NCI-H345 treated with DMSO at 0.1 percent for 48 hours (cell line): ENCODE measurements around the gene SCYGR4.
"Not testable (repeated sequence)": the region's sequence is repeated elsewhere in the genome, so short reads cannot be mapped to it uniquely, and the experiment has no call there.

Experiments
- DNase-seq: peaks from one replicate; lab custom pipeline; 2025; ENCODE audit not compliant: unreplicated experiment; lab: John Stamatoyannopoulos, UW

Gene SCYGR4, protein sequence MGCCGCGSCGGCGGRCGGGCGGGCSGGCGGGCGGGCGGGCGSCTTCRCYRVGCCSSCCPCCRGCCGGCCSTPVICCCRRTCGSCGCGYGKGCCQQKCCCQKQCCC

DNA sequence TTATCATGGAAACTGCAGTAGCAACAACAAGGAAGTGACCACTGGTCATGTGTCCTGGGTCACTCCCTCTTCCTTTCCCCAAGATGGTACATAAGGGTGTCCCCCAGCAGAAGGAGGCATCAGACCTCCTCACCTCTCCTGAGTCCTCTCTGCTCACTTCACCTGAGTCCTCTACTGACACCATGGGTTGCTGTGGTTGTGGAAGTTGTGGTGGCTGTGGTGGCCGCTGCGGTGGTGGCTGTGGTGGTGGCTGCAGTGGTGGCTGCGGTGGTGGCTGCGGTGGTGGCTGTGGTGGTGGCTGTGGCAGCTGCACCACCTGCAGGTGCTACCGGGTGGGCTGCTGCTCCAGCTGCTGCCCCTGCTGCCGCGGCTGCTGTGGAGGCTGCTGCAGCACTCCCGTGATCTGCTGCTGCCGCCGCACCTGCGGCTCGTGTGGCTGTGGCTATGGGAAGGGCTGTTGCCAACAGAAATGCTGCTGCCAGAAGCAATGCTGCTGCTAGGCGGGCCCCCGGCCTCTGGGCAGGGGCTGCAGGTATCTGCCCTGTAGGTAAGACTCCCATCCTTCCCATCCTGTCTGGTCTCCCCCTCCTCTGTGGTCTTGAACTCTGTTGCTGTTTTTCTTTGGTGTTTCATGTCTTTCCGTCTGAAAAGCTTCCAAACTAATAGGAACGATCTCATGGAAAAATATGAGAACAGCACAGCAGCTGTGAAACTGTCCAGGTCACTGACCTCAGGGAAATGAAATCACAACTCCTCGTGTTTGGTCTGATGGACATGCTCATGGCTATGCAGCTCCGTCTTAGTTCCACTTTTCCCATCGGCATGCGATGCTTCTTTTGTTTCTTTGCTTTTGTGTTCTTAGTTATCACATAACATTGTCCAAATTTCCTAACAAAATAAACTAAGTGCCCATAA, at the start of gene SCYGR4:
Gene SCYGR4, plus strand, starts transcription at position 183 of the 915 bp plus-strand sequence. Its CDS starts 0 bp downstream, at position 183.
- no peak for DNase-seq

DNA sequence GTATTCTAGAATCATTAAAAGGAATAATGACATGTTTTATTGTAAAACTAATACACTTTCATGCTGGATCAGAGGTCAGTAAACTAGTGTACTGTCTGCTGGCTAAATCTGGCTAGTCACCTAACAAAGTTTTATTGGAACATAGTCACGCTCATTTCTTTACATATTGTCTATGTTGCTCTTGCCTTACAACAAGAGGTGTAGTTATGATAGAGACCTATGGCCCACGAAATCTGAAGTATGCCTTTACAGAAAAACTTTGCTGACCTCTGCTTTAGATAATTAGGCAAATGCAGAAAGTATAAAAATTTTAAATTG, 48.5 kb upstream of the SCYGR4 start:
- DNase-seq = no peak

DNA sequence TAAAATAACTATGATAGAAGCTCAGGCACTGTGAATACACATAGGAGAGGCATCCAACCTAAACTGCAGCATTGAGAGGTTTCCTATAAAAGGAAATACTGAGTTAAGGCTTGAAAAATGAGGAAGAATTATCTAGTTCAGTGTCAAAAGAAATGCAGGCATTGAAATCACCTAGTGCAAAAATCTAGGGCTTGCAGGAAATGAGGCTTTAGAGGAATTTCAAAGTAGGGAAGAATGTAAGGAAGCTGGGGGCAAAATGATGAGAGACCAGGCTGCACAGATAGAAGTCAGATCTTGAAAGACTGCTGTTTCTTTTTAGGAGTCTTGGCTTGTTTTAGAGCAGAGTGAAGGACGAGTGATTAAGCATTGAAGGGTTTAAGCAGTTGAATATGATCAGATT, 46.7 kb upstream of the SCYGR4 start:
- no peak for DNase-seq

DNA sequence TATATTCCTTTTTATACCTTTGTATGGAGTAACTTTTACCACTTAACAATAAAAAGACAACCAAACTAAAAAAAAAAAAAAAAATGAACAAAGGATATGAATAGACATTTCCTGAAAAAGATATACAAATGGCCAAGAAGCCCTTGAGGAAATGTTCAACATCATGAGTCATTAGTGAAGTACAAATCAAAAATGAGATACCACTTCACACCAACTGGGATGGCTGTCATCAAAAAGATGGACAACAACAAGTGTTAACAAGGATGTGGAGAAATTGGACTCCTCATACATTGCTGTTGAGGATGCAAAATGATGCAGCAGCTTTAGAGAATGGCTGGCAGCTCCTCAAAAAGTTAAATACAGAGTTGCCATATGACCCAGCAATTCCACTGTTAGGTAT, 41.2 kb upstream of the SCYGR4 start:
- no peak for DNase-seq

DNA sequence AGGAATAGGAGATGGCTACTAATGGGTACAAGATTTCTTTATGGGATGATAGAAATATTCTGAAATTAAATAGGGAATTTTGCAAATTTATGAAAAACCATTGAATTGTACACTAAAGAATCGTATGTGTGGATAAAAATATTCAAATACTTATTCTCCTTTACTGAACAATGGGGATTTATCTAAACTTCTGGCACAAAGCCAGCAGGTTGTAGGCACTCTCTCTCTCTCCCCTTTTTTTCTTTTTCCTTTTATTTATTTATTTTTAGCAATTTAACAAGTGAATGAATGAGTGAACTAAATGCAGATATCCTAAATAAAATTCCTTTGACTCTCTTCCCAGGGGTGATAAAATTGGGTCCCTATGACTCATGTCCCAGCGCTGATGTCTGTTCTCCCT, 40.5 kb upstream of the SCYGR4 start:
- DNase-seq = no peak

DNA sequence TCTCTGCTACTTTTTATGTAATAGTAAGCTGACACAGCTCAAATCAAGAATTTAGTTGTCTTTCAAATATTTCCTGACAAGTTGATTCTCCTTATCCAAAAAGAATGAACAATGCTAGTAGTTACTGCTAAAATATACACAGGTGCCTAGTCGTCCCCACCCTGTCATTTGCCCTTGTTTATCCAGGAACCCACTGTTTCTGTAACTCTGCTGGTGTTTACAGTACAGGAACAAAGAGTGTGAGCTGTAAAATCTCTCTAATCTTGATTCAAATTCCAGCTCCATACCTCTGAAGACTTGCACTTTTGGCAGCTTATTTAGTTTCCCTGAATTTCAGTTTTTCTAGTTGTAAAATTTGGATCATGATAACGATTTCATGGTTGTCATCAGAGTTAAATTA, 39.7 kb upstream of the SCYGR4 start:
- DNase-seq = no peak

DNA sequence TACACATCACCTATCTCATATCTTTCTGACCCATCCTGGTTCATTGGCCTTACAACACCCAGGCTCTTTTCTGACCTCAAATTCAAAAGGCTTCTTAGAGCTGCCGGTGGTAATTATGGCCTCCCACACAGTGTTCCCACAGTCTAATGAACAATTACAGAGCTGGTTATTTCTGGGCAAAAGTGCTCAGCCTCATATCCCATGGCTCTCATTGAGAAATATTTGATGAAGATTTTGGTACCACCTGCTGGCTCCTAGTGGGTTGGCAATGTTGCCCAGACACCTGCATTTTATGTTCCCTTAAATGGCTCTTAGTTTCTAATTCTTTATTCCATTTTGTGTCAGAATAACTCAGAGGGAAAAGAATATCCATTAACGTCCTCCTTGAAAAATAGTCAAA, 38.7 kb upstream of the SCYGR4 start:
- DNase-seq = no peak

DNA sequence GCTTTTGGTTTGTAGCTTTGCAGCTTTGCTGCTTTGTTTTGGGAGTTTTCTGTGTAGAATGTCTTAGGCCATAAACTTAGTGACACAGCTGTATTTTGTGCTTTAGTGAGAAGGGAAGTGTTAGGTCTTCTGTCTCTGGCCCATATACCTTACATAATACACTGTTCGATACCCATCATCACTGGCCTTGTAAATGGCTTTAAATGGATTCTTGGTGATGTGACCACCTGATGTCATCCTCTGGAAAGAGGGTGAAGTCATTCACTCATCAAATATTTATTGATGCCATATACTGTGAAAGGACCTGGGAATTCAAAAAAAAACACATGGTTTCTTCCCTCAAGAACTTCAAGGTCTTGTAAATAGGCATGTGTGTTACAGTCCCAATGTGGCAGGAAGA, 37.5 kb upstream of the SCYGR4 start:
- DNase-seq = no peak

DNA sequence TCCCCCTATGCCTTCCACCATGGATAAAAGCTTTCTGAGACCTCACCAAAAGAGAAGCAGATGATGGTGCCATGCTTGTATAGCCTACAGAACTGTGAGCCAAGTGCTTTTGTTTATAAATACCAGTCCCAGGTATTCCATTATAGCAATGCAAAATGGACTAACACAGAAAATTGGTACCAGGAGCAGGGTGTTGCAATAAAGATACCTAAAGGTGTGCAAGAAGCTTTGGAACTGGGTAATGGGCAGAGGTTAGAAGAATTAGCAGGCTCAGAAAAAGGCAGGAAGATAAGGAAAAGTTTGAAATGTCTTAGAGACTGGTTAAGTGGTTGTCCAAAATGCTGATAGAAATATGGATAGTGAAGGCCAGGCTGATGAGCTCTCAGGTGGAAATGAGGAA, 34.9 kb upstream of the SCYGR4 start:
- DNase-seq = no peak

DNA sequence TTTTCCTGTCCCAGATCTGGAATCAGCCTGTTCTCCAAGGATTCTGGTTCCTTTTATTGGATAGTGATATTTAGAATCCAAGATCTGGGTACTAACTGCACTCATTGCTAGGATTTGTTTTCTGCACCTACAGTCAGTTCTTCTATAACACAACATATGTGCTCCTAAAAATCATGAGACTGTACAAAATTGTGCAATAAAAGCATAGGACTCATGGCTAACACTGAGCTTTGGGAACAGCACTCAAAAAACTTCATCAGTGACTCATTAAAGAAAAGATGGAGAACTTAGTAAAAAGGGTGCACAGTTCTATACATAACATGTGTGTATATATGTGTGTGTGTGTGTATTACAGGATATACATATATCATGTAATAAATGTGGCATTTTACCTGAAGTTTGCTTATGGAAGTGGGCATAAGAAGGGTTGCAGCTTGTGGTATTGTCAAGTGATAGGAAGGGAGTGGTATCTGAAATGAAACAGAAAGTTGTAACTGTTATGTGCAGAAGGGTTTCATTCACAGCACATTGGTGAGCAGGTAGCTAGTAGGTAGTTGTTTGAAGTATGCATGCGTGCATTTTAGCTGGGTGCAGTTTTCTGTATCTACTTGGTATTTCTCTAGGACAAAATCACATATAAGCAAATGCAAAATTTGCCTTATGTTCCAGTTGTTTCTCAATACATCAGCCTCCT, 24.5 kb upstream of the SCYGR4 start:
- no peak for DNase-seq

DNA sequence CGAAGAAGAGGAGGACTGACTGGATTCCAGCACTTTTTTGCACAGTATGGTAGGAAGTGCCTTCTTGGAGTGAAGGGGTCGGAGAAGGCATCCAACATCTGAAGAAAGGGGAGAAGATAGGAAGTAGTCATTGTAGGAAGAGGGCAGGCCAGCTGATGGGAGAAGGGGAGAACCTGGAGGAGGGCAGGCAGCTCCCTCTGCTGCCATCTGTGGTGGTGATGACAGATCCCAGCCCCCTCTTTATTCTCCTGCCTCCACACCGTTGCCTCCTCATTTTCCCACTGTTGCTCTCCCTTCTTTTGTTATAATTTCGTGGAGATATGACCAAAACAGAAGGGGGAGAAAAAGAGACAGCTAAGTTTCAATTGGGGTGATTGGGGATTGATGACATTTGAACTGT, 21.5 kb upstream of the SCYGR4 start:
- DNase-seq = no peak

DNA sequence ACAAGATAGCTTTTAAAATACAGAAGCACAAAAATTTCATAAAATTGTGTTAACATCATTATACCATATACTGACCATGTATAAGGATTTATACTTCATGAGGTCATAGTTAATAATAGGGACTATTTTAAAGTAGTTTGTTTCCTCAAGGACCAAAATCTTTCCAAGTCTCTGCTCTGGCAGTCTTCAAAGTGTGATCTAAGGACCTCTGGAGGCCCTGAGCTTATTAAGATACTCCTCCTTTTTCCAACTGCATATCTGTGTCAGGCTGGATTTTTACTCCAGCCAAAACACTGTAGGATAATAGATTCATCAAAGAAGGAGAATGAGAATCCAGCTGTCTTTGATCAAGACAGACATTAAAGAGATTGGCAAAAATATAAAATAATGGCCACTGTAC, 20.3 kb upstream of the SCYGR4 start:
- no peak for DNase-seq

DNA sequence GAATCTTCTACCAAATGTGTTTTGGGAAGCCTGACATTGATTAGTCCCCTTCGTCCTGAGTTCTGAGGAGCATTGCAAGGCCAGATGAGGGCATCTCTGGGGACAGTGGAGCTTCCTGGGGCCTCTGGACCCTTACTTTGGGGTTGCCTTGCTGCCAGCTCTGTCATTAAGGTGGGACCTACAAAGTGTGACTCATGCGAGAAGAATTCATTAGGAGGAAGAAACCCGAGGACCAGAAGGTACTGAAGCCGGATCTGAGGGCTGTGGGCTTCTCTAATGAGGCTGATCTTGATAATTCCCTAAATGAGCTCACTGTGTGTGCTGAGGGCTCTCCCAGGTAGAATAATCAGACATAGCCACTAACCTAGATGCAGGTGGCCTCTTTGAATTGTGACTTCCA, 19.3 kb upstream of the SCYGR4 start:
- no peak for DNase-seq

DNA sequence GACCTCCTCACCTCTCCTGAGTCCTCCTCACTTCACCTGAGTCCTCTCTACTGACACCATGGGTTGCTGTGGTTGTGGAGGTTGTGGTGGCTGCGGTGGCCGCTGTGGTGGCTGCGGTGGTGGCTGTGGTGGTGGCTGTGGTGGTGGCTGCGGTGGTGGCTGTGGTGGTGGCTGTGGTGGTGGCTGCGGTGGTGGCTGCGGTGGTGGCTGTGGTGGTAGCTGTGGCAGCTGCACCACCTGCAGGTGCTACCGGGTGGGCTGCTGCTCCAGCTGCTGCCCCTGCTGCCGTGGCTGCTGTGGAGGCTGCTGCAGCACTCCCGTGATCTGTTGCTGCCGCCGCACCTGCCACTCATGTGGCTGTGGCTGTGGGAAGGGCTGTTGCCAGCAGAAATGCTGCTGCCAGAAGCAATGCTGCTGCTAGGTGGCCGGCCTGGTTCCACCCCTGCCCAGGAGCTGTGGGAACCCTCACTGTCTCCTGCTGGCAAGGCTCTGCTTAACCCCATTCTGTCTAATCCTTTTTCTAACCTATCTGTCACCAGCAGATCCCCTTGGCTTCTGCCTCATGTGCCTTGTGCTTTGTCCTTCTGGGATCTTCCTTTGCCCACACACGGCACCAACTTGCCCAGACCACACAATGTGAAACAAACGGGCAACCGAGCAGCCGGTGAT, 18.3 kb upstream of the SCYGR4 start, which contains the start of gene SCYGR2:
Gene SCYGR2, plus strand, starts transcription at position 59 of the 669 bp plus-strand sequence. Its CDS starts 0 bp downstream, at position 59.
- not testable (repeated sequence) for DNase-seq

DNA sequence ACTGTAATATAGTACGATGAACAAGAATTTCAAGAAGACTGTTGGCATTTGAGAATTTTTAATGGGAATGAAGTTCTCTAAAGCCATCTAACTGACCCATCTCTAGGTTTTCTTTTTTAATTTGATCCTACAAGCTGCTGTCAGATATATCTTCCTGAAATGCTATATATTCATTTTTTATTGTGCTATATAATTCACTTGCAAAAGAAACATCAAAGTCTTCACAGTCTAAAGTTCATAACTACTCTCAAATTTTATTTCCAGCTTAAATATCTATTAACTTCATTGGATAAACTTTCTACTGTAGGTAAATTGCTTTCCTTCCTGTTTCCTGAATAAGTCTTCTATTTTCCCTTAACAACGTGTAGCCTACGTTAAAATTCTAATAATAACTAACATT, 14.9 kb upstream of the SCYGR4 start:
- DNase-seq = no peak

DNA sequence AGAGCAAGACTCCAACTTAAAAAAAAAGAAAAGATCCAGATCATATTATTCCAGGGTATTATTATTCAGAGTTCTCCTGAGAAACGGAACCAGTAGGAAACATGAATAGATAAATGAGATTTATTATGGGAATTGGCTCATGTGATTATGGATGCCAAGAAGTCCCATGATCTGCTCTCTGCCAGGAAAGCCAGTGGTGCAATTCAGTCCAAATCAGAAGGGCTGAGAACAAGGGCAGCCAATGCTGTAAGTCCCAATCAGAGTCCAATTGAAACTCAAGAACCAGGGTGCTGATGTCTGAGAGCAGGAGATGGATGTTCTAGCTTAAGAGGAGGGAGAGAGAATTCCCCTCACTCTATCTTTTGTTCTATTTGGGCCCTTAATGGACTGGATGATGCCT, 10.8 kb upstream of the SCYGR4 start:
- DNase-seq = no peak

DNA sequence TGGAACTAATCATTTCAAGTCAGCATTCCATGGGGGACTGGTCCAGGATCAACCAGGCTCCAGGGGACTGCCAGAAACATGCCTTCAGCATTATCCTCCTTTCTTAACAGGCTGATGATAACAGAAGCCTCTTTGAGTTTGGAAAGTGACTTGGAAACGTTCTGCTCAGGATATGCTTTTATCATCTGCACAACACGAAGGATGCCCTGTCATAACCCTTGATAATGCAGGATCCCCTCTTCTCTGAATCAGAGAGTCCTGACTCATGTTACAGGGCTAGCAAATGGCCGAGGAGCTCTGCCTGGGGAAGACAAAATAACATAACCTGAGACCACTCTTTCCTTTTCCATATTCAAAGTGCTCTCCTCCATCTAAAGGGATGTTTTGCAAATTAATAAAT, 9.4 kb upstream of the SCYGR4 start:
- DNase-seq = no peak

DNA sequence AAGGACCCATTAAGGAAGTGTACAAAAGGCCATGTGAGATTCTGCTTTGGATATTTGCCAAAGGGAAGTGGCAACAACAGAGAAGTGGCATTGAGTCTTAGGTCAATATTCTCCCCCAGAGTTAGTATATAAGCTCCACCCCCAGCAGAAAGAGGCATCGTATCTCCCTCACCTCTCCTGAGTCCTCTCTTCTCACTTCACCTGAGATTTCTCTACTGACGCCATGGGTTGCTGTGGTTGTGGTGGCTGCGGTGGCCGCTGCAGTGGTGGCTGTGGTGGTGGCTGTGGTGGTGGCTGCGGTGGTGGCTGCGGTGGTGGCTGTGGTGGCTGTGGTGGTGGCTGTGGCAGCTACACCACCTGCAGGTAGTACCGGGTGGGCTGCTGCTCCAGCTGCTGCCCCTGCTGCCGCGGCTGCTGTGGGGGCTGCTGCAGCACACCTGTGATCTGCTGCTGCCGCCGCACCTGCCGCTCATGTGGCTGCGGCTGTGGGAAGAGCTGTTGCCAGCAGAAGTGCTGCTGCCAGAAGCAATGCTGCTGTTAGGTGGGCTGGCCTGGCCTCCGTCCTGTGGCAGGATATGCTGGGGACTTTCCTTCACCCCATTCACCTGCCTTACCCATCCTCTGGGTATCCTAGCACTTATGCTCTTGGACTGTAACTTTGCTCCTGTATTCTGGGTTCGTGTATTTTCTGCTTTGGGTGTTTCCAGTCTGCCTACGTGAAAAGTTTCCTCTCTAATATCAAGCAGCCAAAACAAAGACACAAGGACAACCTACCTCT, 8.5 kb upstream of the SCYGR4 start:
- DNase-seq = peak; percentile 56

DNA sequence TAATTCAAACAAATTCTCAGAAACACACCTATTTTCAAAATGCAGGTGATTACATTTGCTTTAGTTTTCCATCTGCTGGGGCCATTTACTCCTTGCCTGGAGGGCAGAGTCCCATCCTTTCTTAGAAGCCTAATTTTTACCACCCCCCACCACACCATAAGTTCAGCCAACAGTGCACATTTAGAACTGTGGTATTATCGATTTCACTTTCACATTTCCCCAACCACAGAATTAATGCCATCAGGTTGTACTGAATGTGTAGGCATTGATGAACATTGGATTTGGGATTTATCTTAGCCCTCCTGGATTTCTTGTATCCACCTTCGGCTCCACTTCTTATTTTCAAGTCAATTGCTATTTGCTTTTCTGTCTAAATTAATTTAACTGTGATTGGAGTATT, 7.2 kb upstream of the SCYGR4 start:
- no peak for DNase-seq

DNA sequence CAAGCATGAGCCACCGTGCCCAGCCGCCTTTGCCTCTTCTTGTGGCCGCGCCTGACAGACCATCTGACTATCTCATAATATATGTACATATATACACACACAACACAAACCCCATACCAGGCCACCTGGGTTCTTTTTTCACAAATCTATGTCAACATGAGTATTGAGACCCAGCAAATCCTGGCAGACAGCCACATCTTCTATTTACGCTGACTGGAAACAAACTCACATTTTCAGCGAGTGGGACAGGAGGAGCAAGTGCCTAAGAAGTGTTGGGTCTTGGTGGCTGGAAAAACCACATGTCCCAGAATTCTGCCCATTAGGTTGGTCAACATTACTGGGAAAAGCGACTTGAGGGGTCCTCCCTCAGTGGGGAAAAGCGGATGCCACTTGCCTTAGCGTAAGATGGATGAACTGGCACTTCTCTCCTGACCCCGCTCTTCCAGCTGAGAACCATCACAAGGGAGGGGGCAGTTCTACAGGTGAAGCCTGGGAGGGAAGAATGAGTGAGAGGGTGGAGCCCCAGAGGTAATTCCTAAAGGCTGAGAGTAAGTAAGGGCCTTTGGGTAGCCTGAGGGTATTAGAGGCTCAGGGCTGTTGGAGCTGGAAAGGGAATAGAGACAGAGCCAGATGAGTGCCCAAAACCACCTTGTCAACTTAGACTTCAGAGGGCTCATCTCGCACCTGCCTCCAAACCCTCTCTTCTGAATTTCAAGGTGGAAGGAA, 4.6 kb upstream of the SCYGR4 start:
- peak; percentile 78 for DNase-seq
